Measurements from ENCODE around the gene FCHSD2.

DNA sequence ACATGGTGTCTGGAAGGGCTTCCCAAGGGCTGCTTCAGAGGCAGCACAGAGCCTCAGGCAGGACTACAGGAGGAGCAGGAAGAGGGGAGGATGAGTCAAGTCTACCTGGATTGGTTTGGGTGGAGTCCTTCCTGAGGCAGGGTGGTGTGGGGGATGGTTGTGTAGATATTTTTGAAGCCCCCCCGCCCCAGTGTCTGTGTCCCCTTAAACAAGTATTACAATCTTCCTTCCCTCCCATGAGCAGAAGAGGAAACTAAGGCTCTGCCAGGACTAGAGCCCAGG, 34.7 kb upstream of the FCHSD2 start:
- TF ChIP-seq POLR2A (IDR thresholded peaks at IDR 0.05; ENCODE audit: low read length) (no peak), CEBPB (IDR thresholded peaks at IDR 0.05) (no peak), CHD2 (IDR thresholded peaks at IDR 0.05; ENCODE audit: low read length, partially characterized antibody) (no peak), KDM1A (IDR thresholded peaks at IDR 0.05; ENCODE audit: low read depth) (no peak), HOXB5 (CRISPR knock-in tag; IDR thresholded peaks at IDR 0.05) (no peak), RCOR1 (IDR thresholded peaks at IDR 0.05; ENCODE audit: low read depth, low read length) (no peak), ZFP36 (IDR thresholded peaks at IDR 0.05; ENCODE audit: borderline replicate concordance, partially characterized antibody) (no peak), MAZ (IDR thresholded peaks at IDR 0.05; ENCODE audit: borderline replicate concordance, low read depth, low read length) (no peak), MAFK (IDR thresholded peaks at IDR 0.05; ENCODE audit: partially characterized antibody) (no peak), NFE2L2 (conservative IDR thresholded peaks at IDR 0.05; ENCODE audit: low read length) (no peak), BHLHE40 (IDR thresholded peaks at IDR 0.05; ENCODE audit: low read depth, low read length) (no peak)
- TF ChIP-seq, protein P1, sequence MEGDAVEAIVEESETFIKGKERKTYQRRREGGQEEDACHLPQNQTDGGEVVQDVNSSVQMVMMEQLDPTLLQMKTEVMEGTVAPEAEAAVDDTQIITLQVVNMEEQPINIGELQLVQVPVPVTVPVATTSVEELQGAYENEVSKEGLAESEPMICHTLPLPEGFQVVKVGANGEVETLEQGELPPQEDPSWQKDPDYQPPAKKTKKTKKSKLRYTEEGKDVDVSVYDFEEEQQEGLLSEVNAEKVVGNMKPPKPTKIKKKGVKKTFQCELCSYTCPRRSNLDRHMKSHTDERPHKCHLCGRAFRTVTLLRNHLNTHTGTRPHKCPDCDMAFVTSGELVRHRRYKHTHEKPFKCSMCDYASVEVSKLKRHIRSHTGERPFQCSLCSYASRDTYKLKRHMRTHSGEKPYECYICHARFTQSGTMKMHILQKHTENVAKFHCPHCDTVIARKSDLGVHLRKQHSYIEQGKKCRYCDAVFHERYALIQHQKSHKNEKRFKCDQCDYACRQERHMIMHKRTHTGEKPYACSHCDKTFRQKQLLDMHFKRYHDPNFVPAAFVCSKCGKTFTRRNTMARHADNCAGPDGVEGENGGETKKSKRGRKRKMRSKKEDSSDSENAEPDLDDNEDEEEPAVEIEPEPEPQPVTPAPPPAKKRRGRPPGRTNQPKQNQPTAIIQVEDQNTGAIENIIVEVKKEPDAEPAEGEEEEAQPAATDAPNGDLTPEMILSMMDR (IDR thresholded peaks at IDR 0.05): no peak
- TF ChIP-seq, protein P2, sequence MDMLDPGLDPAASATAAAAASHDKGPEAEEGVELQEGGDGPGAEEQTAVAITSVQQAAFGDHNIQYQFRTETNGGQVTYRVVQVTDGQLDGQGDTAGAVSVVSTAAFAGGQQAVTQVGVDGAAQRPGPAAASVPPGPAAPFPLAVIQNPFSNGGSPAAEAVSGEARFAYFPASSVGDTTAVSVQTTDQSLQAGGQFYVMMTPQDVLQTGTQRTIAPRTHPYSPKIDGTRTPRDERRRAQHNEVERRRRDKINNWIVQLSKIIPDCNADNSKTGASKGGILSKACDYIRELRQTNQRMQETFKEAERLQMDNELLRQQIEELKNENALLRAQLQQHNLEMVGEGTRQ (IDR thresholded peaks at IDR 0.05): no peak
- TF ChIP-seq, protein P3, sequence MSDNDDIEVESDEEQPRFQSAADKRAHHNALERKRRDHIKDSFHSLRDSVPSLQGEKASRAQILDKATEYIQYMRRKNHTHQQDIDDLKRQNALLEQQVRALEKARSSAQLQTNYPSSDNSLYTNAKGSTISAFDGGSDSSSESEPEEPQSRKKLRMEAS (IDR thresholded peaks at IDR 0.05): no peak
